Right forelimb (tissue), 1 donor: ENCODE measurements around the gene SMYD3.

Experiments
- DNase-seq: peaks from one replicate; pipeline ENCODE4 v3.0.0-alpha.2; 2018

The SMYD3 gene

DNA sequence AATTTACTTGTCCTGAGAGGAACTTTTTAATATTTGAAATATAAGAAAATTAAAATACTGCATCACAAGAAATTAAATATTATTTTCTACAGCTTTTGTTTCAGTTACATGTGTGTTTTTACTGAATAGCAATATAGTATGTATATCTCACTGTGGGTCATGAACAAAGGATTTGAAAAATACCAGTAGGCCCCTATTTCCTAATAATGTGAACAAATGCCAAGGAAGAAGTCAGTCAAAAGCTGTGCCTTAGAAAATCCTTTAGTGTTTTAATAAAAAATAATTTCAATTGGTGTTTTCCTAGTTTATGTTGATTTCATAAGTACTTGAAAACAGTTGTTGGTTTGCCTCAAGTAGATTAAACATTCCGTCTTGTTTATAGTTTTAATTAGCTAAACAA lies 46.7 kb downstream of the SMYD3 start:
- DNase-seq: no peak

DNA sequence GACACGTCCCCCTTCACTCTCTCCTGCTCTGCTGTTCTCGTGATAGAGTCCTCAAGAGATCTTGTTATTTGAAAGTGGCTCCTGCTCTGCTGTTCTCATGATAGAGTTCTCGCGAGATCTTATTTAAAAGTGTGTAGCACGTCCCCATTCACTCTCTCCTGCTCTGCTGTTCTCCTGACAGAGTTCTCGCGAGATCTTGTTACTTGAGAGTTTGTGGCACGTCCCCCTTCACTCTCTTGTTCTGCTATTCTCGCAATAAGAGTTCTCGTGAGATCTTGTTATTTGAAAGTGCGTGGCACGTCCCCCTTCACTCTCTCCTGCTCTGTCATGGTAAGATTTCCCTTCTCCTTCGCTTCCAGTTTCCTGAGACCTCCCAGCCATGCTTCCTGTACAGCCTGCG lies 47.9 kb downstream of the SMYD3 start:
- no peak for DNase-seq

DNA sequence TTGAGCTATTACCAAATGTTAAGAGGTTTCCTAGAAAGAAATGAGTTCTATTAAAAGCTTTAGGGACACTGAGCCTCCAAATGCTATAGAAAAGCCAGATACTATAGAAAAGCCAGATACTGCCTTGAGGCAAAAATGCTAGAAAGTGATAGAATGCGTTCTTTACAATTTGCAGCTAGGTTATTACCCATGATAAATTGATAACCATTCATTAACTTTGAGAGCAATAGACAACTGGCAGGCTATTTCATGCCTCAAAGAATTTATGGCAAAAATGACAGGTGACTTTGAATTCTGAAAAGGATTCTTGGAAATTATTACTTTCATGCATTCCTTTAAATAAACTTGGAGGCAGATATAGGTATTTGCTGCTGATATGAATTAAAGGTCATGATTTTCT lies 51.6 kb downstream of the SMYD3 start:
- DNase-seq: no peak

DNA sequence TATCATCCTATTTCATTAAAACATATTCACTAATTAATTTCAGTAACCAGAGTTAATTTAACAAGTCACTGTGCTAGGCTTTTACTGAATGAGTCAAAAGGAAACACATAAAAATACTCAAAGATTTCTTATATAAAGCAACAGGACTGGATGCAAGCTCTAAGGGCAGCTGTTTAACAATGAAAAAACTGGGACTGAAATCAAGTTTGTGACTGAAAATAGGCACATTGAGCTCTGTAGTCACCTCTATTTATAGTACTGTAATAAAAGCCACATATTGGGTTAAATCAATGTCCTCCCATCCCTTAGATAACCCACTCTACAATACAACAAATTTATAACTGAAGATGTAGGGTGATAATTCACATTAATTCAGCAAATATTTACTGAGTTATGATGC lies 52.4 kb downstream of the SMYD3 start:
- no peak for DNase-seq

DNA sequence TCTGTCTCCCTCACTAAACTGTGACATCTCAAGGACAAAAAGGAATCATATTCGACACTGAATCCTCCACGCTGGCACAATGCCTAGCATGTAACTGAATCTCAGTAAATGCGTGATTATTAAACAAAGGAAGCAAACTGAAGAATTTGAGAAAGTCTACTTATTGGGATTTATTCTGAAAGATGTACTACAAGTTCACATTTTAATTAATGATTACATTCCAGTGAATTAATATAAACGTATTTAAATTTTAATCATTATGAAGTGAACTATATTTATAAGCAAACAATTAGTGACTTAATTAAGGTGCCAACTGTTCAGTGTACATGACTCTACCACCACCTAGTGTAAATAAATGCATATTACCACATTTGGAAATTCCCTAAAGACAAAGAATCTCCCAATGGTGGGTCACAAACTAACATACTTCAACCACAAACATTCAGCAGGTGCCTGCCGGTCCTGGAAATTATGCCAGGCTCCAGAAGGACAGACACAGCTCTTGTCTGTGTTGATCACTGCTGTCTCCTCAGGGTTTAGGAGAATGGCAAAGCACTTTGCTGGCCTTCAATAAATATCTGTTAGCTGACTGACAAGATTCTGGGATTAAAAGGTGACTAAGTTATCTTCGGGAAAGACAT lies 56.3 kb downstream of the SMYD3 start:
- DNase-seq: no peak

DNA sequence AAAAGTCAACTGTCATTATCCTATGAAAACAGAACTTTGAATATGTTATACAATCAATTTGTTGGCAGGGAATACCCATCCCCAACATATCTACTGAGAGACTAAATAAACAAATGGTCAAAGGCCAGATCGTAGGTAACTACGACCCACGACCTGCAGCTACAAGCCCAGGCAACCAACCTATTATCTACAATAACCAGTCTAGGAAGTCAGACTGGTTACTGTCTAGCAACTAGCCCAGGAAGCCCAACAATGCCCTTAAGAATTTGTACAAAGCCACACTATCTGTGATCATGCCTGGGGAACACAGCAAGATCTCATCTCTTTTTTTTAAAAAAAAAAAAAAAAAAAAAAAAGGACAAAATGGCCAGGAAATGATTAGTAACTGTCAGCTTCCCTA lies 58.7 kb downstream of the SMYD3 start:
- DNase-seq: no peak

DNA sequence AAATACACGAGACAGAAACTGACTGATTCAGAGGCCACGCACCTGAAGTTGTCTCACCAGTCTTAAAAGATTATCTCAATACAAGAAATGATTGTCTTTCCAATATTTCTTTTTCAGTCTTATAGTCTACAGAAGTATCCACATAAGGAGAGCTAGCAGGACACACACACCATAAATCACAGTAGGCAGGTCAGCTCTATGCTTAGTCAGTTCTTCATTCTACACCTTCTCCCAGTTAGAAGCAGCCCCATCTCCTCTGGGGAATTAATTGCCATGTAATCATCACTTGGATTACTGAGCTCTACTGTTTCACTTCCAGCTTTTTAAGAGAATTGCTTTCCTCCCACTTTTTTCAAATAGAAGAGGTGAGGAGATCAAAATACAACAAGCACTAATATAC lies 59.6 kb downstream of the SMYD3 start:
- DNase-seq: no peak

DNA sequence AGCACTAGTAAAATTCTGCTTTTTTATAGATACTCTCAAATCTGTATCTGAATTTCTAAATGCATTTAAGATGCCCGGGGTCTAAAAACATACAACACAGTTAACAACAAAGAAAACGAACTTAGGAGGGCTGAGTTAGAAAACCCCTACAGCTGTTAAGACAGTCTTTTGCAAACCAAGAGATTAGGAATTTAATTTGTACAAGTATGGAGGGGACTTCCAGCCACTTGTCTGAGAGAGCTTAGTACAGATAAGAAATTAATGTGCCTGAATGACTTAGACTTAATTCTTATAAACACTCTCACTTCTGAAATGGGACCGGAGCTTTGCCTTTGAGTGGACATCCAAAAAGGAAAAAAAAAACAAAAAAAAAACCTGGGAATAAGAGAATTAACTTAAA lies 61.6 kb downstream of the SMYD3 start:
- DNase-seq: no peak

DNA sequence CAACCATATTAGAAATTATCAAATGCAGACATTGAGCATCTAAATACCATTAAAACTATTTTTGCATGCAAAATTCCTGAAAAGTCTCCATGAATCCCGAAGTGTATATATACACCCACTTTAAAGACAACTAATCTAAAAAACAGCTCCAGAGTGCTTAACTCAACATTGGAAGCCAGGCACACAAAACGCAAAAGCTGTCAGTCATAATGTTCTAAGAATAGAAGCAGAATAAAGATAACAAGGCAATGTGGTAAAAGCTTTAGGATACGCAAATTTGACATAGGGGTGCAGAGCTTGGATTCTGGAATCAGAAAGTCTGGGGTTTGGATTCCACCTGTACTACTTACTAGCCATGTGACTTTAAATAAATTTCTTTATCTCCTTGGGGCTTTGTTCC lies 62.5 kb downstream of the SMYD3 start:
- DNase-seq: no peak

DNA sequence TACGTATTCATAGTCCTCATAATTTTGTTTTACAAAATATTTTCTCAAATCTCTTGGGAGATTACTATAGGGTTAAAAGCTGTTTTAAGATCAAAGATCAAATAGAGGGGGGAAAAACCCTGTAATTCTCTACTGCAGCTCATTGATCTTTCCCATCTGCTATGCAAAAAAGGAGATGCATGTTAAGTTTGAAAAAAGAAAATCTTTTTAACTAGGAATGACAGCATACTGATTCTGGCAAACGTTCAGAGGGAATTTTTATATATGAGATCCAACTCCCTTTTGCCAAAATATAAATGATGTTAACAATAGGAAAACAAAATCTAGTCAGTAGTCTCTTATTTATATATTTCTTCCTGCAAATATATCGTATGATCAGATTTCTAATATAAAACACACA lies 69.1 kb downstream of the SMYD3 start:
- no peak for DNase-seq

DNA sequence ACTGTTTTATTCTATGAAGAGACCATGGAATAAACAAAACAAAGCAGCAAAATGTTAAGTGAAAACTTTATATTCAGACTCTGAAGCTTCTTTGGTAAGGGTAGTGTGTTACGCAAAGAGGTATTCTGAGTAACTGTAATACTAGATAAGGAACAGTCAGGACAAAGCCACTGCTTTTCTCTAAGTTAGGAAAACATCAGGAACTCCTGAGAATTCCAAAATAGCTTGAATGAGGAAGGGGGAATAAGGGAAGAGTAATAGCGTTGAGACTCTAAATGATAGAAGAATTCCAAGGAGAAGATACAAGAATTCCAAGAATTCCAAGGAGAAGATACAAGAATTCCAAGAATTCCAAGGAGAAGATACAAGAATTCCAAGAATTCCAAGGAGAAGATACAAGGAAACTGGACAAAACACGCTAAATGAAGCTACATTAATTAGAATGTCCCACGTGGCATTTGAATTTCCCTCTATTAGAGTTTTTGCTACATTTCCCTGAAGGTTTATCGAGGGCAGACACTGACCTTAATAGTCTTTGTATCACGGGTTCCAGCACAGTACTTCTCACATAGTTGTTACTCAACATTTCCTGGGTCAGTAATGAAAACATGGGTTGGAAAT lies 71.5 kb downstream of the SMYD3 start:
- no peak for DNase-seq

DNA sequence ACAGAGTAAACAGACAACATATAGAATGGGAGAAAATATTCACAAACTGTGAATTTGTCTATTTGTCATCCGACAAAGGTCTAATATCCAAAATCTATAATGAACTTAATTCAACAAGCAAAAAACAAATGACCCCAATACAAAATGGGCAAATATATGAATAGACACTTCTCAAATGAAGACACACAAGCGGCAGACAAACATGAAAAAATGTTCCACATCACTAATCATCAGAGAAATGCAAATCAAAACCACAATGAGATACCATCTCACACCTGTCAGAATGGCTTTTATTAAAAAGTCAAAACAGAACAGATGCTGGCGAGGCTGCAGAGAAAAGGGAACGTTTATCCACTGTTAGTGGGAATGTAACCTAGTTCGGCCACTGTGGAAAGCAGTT lies 72.7 kb downstream of the SMYD3 start:
- no peak for DNase-seq

DNA sequence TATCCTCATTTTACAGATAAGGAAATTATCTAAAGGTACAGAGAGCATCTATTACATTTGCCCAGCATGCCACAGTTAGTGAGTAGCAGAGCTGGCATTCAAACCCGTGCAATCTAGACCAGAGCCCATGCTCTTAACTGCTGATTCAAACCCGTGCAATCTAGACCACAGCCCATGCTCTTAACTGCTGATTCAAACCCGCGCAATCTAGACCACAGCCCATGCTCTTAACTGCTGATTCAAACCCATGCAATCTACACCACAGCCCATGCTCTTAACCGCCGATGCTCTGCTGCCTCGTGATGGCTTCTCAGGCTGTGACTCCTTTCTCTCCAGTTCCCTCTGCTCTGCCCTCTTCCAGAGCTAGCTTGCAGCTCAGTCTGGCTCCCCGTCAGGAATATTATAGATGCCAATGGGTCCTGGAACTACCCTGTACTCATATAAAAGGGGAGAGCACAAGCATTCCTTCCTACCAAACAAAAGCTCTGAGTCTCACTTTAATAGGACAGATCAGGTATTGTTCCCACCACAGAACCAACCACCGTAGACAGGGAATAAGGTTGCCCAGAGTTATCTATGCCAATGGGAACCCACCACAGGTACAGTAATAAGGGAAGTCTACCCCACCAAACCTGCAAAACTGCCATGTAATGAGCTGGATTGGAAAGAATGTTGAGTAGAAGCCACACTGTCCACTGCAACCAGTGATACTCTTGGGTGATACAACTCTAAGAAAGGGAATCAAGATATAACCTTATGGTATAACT lies 78.4 kb downstream of the SMYD3 start:
- no peak for DNase-seq

DNA sequence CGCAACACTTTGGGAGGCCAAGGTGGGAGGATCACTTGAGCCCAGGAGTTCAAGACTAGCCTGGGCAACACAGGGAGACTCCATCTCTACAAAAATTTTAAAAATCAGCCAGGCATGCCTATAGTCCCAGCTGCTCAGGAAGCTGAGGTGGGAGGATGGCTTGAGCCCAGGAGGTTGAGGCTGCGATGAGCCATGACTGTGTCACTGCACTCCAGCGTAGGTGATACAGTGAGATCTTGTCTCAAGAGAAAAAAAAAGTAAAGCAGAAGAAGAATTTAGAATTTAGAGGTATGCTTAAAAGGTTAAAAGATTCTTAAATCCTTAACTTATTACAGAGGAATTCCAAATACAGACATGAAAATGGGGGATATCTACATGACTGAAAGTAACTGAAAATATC lies 79.5 kb downstream of the SMYD3 start:
- no peak for DNase-seq

DNA sequence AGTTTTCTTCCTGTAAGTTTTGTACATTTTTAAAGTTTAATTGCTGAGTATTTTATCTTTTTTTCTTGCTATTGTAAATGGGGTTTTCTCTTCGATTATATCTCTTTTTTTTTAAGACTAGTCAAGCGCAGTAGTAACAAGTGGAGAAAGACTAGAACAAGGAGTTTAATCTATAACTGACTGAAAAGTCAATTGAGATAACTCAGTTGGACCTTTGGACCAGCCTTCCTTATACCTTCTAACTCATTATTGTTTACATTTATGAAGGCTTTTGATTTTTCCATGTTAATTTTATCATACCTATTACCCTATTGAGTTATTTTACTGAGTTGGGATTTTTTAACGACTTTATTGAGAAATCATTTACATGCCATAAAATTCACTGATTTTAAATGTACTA lies 81.2 kb downstream of the SMYD3 start:
- DNase-seq: no peak

DNA sequence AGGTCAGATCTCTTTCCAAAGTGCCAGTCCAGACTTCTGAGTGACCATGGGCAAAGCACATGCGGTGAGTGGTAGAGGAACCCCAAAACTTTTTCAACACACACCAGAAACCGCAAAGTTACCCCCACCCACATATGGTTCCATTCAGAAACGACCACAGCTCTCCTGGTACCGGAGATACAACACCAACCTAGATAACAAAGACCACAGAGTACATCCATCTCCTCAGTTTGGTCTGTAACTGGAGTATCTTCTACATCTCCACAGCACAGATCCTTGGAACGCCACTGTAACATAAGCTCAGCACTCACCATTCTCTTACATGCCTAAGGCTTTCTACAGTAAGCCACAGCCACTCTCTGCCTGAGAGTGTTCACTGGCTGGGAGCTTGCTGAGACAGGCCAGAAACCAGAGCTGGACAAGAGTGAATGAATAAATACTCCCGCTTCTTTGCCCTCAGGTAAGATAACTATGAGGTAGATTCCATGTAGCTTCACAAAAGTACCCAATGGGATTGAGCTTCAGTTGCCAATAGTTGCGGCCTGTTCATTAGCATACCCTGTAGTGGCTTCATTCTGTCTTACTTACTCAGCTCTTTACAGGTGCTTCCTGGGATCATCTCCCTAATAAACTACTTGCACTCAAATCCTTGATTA lies 81.8 kb downstream of the SMYD3 start:
- DNase-seq: no peak

DNA sequence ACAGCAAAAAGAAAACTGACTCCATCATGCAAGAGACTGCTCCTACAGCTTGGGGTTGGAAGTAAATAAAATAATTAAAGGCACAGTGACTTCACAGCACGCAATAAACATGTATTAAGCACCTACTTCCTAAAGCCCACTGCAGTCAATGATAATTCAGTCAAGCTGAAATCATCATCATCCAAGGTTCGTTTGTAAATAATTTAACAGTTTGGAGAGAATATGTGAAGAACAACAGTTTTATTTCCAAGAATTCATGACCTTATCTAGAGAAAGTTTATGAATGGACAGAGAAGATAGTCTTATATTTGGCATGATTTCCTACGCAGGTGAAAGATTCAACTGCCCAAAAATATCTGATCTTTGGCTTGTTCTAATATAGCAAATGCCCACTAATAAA lies 86.8 kb downstream of the SMYD3 start:
- DNase-seq: no peak

DNA sequence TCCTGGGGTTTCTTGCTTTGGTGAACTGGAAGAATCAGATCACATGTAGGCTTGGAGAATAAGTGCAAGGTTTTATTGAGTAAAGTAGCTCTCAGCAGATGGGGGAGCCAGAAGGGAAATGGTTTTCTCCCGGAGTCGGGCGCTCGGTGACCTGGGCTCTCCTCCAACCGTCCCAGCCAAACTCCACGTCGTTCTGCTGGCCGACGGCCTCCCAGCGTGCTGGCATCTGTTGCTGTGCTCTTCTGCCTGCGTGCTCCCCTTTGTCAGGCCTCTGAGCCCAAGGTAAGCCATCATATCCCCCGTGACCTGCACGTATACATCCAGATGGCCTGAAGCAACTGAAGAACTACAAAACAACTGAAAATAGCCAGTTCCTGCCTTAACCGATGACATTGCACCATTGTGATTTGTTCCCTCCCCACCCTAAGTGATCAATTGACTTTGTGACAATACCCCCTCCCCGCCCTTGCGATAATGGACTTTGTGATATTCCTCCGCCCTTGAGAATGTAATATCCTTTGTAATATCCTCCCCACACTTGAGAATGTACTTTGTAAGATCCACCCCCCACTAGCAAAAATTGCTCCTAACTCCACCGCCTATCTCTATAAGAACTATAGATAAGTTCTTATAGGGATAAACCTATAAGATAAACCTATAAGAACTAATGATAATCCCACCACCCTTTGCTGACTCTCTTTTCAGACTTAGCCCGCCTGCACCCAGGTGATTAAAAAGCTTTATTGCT lies 88.3 kb downstream of the SMYD3 start:
- no peak for DNase-seq

DNA sequence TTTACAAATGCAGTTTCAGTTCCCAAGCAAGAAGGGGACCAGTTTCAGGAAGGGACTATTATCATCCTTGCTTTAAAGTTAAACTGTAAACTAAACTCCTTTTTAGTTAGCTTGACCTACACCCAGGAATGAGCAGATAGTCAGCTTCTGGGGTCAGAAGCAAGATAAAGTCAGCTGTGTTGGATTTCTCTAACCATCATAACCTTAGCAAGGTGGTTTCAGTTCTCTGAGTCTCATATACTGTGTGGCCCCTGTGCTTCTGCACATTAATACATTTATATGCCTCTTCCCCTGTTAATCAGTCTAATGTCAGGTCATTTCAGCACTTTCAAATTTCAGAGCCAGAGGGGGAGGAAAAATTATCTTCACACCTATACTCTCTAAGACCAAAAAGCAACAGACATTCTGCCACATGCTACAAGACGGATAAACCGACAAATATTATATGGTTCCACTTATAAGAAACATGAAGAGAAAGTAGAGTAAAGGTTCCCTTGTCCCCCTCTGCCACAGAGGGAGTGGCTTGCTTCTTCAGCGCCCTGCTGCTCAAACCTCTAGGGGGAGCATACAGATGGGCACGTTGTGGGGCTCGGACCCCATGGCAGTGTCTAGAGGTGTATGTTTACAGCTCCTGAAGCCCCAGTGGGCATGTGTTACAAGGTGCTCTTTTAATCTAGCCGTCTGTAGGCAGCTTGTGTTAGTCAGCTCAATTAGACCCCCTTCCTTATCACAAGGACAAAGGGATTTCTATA lies 89.1 kb downstream of the SMYD3 start:
- no peak for DNase-seq

DNA sequence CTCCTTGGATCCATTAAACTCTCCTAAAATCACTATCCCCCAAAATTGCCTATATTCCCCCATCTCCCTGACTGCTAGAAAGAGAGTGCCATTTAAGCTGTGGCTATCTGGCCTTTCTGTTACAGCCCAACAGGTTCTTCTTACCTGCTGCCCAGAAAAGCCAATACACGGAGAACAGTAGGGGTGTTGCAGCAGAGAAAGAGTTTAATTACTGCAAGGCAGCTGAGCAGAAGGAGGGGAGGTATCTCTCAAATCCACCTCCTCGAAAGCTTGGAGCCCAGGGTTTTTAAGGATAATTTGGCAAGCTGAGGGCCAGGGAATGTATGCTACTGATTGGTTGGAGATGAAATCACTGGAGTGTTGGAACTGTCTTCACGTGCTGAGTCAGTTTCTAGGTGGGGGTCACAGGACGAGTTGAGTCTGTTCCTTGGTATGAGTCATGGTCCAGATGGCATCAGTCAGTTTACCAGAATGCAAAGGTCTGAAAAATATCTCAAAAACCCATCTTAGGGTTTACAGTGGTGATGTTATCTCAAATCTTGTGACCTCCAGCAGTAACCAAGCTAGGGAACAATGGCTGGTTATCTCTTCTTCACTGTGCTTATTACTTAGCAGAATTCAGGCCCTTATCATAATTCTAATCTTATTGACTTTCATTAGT lies 89.8 kb downstream of the SMYD3 start:
- no peak for DNase-seq

DNA sequence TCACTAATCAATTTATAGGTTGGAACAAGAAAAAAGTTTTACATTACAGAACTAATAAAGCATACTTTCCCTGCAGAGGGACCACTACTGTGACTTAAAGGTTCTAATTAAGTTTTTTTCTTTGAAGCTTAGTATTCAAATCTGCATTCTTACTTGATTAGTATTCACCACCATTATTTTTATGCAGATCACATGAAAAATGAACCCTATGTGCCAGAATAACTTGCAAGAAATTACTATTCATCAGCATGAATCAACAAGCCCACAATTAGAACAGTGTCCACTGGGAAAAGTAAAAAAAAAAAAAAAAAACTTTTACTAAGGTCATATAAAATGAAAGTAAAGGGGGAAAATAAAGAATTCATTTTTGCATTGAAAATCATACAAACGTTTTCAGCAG lies 90.8 kb downstream of the SMYD3 start:
- no peak for DNase-seq

DNA sequence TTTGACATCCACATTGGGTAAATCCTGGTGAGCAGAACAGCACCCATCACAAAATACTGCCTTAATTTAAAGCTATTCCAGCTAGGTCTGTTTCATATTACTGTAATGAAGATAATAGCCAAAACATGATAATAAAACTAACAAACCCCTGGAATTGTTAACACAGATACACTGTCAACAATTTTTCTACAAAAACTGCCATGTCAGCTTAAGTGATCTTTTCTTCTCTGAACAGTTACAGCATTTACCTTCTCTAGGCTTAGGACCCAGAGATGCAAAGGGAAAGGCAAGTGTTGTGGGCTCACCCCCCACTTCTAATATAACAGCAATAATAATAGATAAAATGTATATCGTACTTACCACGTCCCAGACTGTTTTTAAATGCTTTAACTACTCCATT lies 92.1 kb downstream of the SMYD3 start:
- no peak for DNase-seq
